Glutamatergic neuron (in vitro differentiated cells): ENCODE results near the gene TSPAN9. TPM values are rescaled to one million over a fixed set of nuclear protein-coding genes. Genes with fewer than 3 reads are reported as not detected.

Experiments used
- DNase-seq: peaks from one replicate; pipeline ENCODE4 v3.0.0; 2022
- H3K27ac Mint-ChIP-seq: one replicate; pipeline ENCODE4 v1.8.0; 2020; ENCODE audit warnings: mild to moderate bottlenecking, mixed read lengths, inconsistent platforms; ENCODE audit not compliant: unreplicated experiment
- H3K27me3 Mint-ChIP-seq: one replicate; pipeline ENCODE4 v1.8.0; 2020; ENCODE audit warnings: mild to moderate bottlenecking, moderate library complexity, mixed read lengths, inconsistent platforms; ENCODE audit not compliant: unreplicated experiment
- H3K36me3 Mint-ChIP-seq: one replicate; pipeline ENCODE4 v1.8.0; 2020; ENCODE audit warnings: mild to moderate bottlenecking, mixed read lengths, inconsistent platforms; ENCODE audit not compliant: unreplicated experiment
- H3K4me1 Mint-ChIP-seq: one replicate; pipeline ENCODE4 v1.8.0; 2020; ENCODE audit warnings: mild to moderate bottlenecking, low read depth, mixed read lengths, inconsistent platforms; ENCODE audit not compliant: unreplicated experiment
- H3K4me3 Mint-ChIP-seq: one replicate; pipeline ENCODE4 v1.8.0; 2020; ENCODE audit warnings: mild to moderate bottlenecking, mixed read lengths, inconsistent platforms; ENCODE audit not compliant: unreplicated experiment
- H3K9me3 Mint-ChIP-seq: one replicate; pipeline ENCODE4 v1.8.0; 2020; ENCODE audit warnings: mild to moderate bottlenecking, moderate library complexity, mixed read lengths, inconsistent platforms; ENCODE audit not compliant: unreplicated experiment
- CTCF ChIP-seq: fragments of 200-600 bp; sonication (generic); IDR thresholded peaks from one replicate; pipeline ENCODE4 v1.5.0; 2021; ENCODE audit not compliant: partially characterized antibody, unreplicated experiment
- total RNA-seq: library from RNA; stranded (reverse); fragmentation: NEBNext Ultra II Directional; extraction: Animal tissue kit (Norgen Biotek cat#: 25700); gene quantifications from one replicate; pipeline ENCODE4 v1.2.1, GENCODE V29; 2021; ENCODE audit not compliant: unreplicated experiment

Gene TSPAN9
- total RNA-seq, 1 donor from 2014 or later = 142 TPM

GRCh38 chr12:3256103-3256631 lies 179.0 kb downstream of the TSPAN9 start:
- TF ChIP-seq CTCF = no peak
- no peak overlapping the region for H3K27ac Mint-ChIP-seq
- DNase-seq = no peak
- H3K4me3 Mint-ChIP-seq = no peak overlapping the region
- peaks cover 5% of the 10 kb centered on the region for H3K36me3 Mint-ChIP-seq
- H3K27me3 Mint-ChIP-seq = peaks cover 10% of the 10 kb centered on the region
- H3K4me1 Mint-ChIP-seq = peaks cover 55% of the 10 kb centered on the region
- H3K9me3 Mint-ChIP-seq = peaks cover 17% of the 10 kb centered on the region

GRCh38 chr12:3257411-3257810 lies 180.2 kb downstream of the TSPAN9 start:
- H3K4me3 Mint-ChIP-seq = no peak overlapping the region
- H3K9me3 Mint-ChIP-seq = peaks cover 16% of the 10 kb centered on the region
- H3K4me1 Mint-ChIP-seq = peaks cover 51% of the 10 kb centered on the region
- TF ChIP-seq CTCF = no peak
- H3K36me3 Mint-ChIP-seq = peaks cover 7% of the 10 kb centered on the region
- no peak for DNase-seq
- H3K27me3 Mint-ChIP-seq = peaks cover 8% of the 10 kb centered on the region
- no peak overlapping the region for H3K27ac Mint-ChIP-seq

- Mint-ChIP-seq H3K9me3 (peaks cover 18% of the 10 kb centered on the region), H3K27me3 (peaks cover 17% of the 10 kb centered on the region), H3K36me3 (peaks cover 7% of the 10 kb centered on the region), H3K4me1 (peaks cover 48% of the 10 kb centered on the region), H3K4me3 (no peak overlapping the region), H3K27ac (peak overlapping the region; percentile 35)
- no peak for TF ChIP-seq CTCF
- DNase-seq = no peak
Observed at GRCh38 chr12:3259973-3260372, 182.8 kb downstream of the TSPAN9 start.

- no peak for DNase-seq
- peaks cover 24% of the 10 kb centered on the region for H3K9me3 Mint-ChIP-seq
- H3K36me3 Mint-ChIP-seq = peaks cover 7% of the 10 kb centered on the region
Observed at GRCh38 chr12:3261782-3262359, 184.7 kb downstream of the TSPAN9 start.

More at GRCh38 chr12:3261782-3262359, 184.7 kb downstream of the TSPAN9 start:
- peaks cover 53% of the 10 kb centered on the region for H3K4me1 Mint-ChIP-seq
- H3K27ac Mint-ChIP-seq = no peak overlapping the region
- H3K27me3 Mint-ChIP-seq = peaks cover 24% of the 10 kb centered on the region
- TF ChIP-seq CTCF = peak; percentile 27
- H3K4me3 Mint-ChIP-seq = no peak overlapping the region
